WERI-Rb-1 (cell line): Measurements from ENCODE around the gene TIGAR.

Experiments used
- DNase-seq: peaks from one replicate; pipeline ENCODE4 v3.0.0-alpha.2; 2020
- H3K27ac ChIP-seq: fragments of 250-450 bp; sonication (Bioruptor Pico); 2 replicates; pipeline ENCODE4 v1.5.1; 2020; ENCODE audit warnings: mild to moderate bottlenecking, moderate library complexity
- H3K27me3 ChIP-seq: fragments of 250-450 bp; sonication (Bioruptor Pico); 2 replicates; pipeline ENCODE4 v1.5.1; 2021; ENCODE audit warnings: mild to moderate bottlenecking, low read depth, moderate library complexity; ENCODE audit not compliant: insufficient read depth, severe bottlenecking
- H3K36me3 ChIP-seq: fragments of 250-450 bp; sonication (Bioruptor Pico); 2 replicates; pipeline ENCODE4 v1.5.1; 2020; ENCODE audit warnings: mild to moderate bottlenecking, moderate library complexity
- H3K4me3 ChIP-seq: 2 replicates; pipeline ENCODE4 v1.5.1; 2011; ENCODE audit warnings: low read depth, mild to moderate bottlenecking, control low read depth, low read length
- H3K9me3 ChIP-seq: fragments of 250-450 bp; sonication (Bioruptor Pico); 2 replicates; pipeline ENCODE4 v1.5.1; 2021; ENCODE audit warnings: mild to moderate bottlenecking, moderate library complexity; ENCODE audit not compliant: severe bottlenecking
- TF ChIP-seq, protein P1 (sequence below): IDR thresholded peaks from 2 replicates; pipeline ENCODE4 v1.5.1; 2011; ENCODE audit warnings: low read depth, mild to moderate bottlenecking, control low read depth, inconsistent platforms, low read length

The TIGAR gene

DNA sequence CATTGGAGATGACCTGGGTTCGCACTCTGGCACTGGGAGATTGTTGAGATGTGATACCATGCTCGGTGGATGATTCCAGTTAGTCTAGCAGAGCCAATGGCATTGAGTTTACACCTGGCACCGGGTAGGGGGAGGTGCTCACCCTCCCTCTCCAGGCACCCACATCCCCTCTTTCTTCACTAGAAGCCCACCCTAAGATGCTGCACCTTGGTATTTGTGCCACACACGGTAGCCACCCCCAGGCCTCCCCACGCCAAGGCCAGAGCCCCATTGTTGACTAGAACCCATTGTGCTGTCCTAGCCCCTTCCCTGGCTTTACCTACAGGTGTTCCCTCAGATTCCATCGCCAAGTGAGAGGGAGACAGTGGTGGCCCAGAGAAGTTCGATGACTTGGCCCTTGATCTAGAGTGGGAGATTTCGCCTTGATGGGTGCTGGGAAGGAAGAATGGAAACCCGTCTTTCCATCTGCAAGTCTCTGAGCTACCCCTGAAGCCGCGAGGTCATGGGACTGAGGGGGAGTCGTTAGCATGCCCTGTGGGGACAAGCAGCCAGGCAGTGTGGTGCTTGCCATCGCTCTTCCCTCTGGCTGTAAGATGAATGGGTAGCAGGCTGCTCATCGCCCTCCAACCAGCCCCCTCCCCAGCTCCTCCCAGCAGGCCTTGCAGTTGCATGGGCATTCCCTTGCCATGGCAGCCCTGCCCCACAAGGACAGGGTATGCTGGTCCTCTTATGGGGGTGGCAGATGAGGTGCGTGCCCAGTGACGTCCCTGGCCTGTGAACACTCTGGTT, 38.7 kb upstream of the TIGAR start:
- H3K36me3 ChIP-seq, result no peaks in the 10 kb centered on the region
- no peak overlapping the region for H3K27ac ChIP-seq
- no peaks in the 10 kb centered on the region for H3K27me3 ChIP-seq
- TF ChIP-seq, protein P1, sequence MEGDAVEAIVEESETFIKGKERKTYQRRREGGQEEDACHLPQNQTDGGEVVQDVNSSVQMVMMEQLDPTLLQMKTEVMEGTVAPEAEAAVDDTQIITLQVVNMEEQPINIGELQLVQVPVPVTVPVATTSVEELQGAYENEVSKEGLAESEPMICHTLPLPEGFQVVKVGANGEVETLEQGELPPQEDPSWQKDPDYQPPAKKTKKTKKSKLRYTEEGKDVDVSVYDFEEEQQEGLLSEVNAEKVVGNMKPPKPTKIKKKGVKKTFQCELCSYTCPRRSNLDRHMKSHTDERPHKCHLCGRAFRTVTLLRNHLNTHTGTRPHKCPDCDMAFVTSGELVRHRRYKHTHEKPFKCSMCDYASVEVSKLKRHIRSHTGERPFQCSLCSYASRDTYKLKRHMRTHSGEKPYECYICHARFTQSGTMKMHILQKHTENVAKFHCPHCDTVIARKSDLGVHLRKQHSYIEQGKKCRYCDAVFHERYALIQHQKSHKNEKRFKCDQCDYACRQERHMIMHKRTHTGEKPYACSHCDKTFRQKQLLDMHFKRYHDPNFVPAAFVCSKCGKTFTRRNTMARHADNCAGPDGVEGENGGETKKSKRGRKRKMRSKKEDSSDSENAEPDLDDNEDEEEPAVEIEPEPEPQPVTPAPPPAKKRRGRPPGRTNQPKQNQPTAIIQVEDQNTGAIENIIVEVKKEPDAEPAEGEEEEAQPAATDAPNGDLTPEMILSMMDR, result no peak
- no peak overlapping the region for H3K4me3 ChIP-seq
- H3K9me3 ChIP-seq, result no peaks in the 10 kb centered on the region
- DNase-seq, result no peak

DNA sequence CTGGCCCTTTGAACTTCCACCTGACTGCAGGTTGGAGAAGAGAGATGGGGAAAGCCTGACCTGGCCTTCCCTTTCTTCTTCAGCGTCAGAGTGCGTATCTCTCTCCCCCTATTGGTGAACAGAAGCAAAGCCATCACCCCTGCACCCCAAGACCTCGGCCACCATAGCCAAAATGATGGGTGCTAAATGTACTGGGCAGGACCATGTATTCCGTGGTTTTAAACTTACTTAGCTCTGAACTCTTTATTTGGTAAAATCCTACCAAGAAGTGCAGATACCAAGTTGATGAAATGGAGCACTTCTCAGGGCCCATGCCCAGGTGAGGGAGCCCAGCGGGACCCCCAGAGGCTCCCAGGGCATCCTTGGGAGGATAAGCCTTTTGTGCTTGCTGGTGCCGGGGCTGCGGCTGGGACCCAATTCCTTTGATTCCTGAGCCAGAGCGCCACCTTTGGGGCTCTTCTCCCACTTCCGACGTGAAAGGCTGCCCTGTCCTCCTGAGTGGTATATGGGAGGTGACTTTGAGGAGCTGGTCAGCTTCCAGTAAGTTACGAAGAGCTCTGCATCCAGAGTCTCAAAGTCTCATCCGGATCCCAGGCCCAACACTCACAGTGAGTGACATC, 38.0 kb upstream of the TIGAR start:
- DNase-seq, result no peak
- Histone ChIP-seq H3K27me3 (no peaks in the 10 kb centered on the region), H3K4me3 (no peak overlapping the region), H3K36me3 (no peaks in the 10 kb centered on the region), H3K27ac (no peak overlapping the region), H3K9me3 (no peaks in the 10 kb centered on the region)
- TF ChIP-seq, protein P1, result peak; percentile 19; the same call in 1 of the 2 replicates

DNA sequence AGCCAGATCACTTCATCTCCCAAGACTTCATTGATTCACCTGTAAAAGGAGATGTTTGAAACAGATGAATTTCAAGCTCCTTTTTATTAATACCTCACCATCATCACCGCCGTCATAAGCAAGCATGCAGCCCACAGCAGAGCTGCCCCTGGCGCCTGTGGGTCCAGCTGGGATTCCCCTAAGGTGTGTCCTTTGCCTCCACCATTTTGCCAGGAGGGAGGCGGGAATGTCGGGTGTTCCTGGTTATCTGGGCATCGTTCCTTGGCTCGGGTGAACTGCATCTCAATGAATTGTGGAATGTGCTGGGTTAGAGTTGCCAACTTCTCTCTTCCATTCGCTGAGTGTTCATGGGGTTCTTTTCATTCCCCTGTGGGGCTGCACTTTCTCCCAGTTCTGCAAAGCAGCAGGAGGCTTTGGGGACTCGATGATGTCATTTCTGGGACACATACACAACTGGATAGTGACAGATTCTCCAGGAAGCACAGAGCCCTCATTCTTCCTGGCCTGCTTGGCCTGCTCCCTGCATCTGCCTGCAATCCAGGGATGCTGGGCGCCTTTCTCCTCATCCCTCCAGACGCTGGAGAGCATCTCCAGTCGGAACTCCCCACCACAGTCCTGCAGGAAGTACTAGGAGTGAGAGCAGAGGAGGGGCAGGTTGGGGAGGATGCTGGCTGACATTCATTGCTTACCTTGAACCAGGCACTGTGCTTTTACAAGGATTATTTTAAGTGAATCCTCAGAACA, 37.3 kb upstream of the TIGAR start:
- Histone ChIP-seq H3K27me3 (no peaks in the 10 kb centered on the region), H3K36me3 (no peaks in the 10 kb centered on the region), H3K9me3 (no peaks in the 10 kb centered on the region), H3K27ac (no peak overlapping the region), H3K4me3 (no peak overlapping the region)
- TF ChIP-seq, protein P1, result no peak
- no peak for DNase-seq

DNA sequence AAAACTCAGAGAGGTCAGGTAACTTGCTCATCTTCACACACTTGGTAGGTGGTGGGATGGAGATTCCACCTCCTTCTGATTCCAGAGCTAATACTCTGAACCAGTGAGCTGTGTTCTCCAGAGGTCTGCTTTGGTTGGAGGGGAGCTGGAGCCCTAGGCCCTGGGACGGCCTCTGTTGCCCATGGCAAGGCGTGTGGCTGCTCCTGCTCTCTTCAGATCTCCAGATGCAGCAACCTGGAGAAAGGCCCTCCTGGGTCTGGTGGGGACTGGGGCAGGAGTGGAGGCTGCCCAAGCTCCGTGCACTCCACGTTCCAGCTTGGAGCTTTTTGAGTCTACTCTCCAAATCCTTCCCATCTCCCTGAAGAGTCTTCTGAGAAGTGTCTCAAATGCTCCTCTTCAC, 36.7 kb upstream of the TIGAR start:
- TF ChIP-seq, protein P1, result no peak
- no peak overlapping the region for H3K27ac ChIP-seq
- no peak for DNase-seq
- H3K27me3 ChIP-seq, result no peaks in the 10 kb centered on the region
- H3K4me3 ChIP-seq, result no peak overlapping the region
- H3K9me3 ChIP-seq, result no peaks in the 10 kb centered on the region
- H3K36me3 ChIP-seq, result no peaks in the 10 kb centered on the region

DNA sequence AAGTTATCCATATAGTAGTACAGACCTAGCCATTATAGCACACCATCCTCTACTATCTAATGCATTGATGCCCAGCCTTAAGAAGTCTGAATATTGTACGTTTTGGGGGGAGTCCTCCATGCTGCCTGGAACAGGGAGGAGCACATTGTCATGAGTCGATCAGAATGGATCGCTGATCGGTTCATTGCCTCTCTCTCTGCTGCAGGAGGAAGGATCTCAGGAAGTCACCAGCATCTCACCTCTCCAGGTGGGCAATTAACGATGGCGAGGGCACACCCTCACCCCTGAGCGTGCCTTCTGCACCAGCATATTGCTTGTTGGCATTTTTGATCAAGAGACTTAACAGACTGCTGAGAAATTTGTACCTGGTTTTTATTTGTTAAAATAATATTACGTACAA, 35.9 kb upstream of the TIGAR start:
- Histone ChIP-seq H3K9me3 (no peaks in the 10 kb centered on the region), H3K27me3 (no peaks in the 10 kb centered on the region), H3K36me3 (no peaks in the 10 kb centered on the region), H3K4me3 (no peak overlapping the region), H3K27ac (no peak overlapping the region)
- TF ChIP-seq, protein P1, result no peak
- no peak for DNase-seq
